OCI-LY1 (cell line): ENCODE measurements around the gene CTIF.

Source experiments
- H2AFZ ChIP-seq: fragments of 200-600 bp; sonication (generic), shearing (Covaris generic); 2 replicates; pipeline ENCODE4 v1.6.0; 2014; ENCODE audit warnings: antibody characterized with exemption, mild to moderate bottlenecking, low read length
- H3F3A ChIP-seq: fragments of 200-600 bp; sonication (generic), shearing (Covaris generic); 2 replicates; pipeline ENCODE4 v1.6.0; 2014; ENCODE audit warnings: mild to moderate bottlenecking, antibody characterized with exemption, low read length, moderate library complexity; ENCODE audit not compliant: insufficient read depth
- H3K27ac ChIP-seq: fragments of 200-600 bp; sonication (generic); 2 replicates; pipeline ENCODE4 v1.5.1; 2014; ENCODE audit warnings: low read length, mixed run types, mild to moderate bottlenecking, low read depth; ENCODE audit not compliant: poor library complexity, severe bottlenecking
- H3K27me3 ChIP-seq: fragments of 200-600 bp; sonication (generic); 2 replicates; pipeline ENCODE4 v1.6.0; 2014; ENCODE audit warnings: antibody characterized with exemption, mild to moderate bottlenecking, low read length, moderate library complexity; ENCODE audit not compliant: insufficient read depth
- H3K36me3 ChIP-seq: fragments of 200-600 bp; sonication (generic); 2 replicates; pipeline ENCODE4 v1.6.1; 2014; ENCODE audit warnings: mild to moderate bottlenecking, antibody characterized with exemption, low read length, moderate library complexity, mixed read lengths; ENCODE audit not compliant: insufficient read depth
- H3K4me1 ChIP-seq: fragments of 200-600 bp; sonication (generic); 2 replicates; pipeline ENCODE4 v1.5.1; 2014; ENCODE audit warnings: mild to moderate bottlenecking, low read length, moderate library complexity; ENCODE audit not compliant: insufficient read depth, severe bottlenecking
- H3K4me2 ChIP-seq: fragments of 200-600 bp; sonication (generic), shearing (Covaris generic); 2 replicates; pipeline ENCODE4 v1.6.1; 2014; ENCODE audit warnings: low read length
- H3K4me3 ChIP-seq: fragments of 200-600 bp; sonication (generic); 2 replicates; pipeline ENCODE4 v1.5.1; 2014; ENCODE audit warnings: low read length, low read depth, mild to moderate bottlenecking, mixed read lengths; ENCODE audit not compliant: poor library complexity, severe bottlenecking
- H3K79me2 ChIP-seq: fragments of 200-600 bp; shearing (Covaris generic); 2 replicates; pipeline ENCODE4 v1.6.1; 2016; ENCODE audit warnings: mixed run types, low read length, mixed read lengths; ENCODE audit not compliant: insufficient read depth
- H3K9ac ChIP-seq: fragments of 200-600 bp; sonication (generic), shearing (Covaris generic); 2 replicates; pipeline ENCODE4 v1.6.1; 2014; ENCODE audit warnings: mild to moderate bottlenecking, low read length, mixed read lengths
- H3K9me2 ChIP-seq: fragments of 200-600 bp; sonication (generic), shearing (Covaris generic); 2 replicates; pipeline ENCODE4 v1.6.1; 2014; ENCODE audit warnings: low read depth, mild to moderate bottlenecking, low read length, mixed read lengths
- H3K9me3 ChIP-seq: fragments of 200-600 bp; shearing (Covaris generic); 2 replicates; pipeline ENCODE4 v1.6.1; 2014; ENCODE audit warnings: low read length, mixed read lengths
- H4K20me1 ChIP-seq: fragments of 200-600 bp; sonication (generic), shearing (Covaris generic); 2 replicates; pipeline ENCODE4 v1.6.0; 2016; ENCODE audit warnings: mild to moderate bottlenecking, low read length; ENCODE audit not compliant: insufficient read depth
- EZH2 ChIP-seq: fragments of 200-600 bp; sonication (generic), shearing (Covaris generic); IDR thresholded peaks from 2 replicates; pipeline ENCODE4 v1.8.0; 2017; ENCODE audit warnings: borderline replicate concordance, mixed run types, mild to moderate bottlenecking, antibody characterized with exemption, low read length, moderate library complexity, mixed read lengths
- TF ChIP-seq, protein P1 (sequence below): fragments of 200-600 bp; sonication (generic), shearing (Covaris generic); IDR thresholded peaks from 2 replicates; pipeline ENCODE4 v1.5.1; 2017; ENCODE audit warnings: mild to moderate bottlenecking, antibody characterized with exemption, low read length, moderate library complexity, mixed read lengths

CTIF gene

GRCh38 chr18:48575301-48575657 lies 36.4 kb downstream of the CTIF start:
- Histone ChIP-seq H2AFZ (no peak overlapping the region), H3K9ac (no peak overlapping the region), H3K9me3 (no peaks in the 10 kb centered on the region), H4K20me1 (no peaks in the 10 kb centered on the region), H3F3A (no peaks in the 10 kb centered on the region), H3K36me3 (no peaks in the 10 kb centered on the region), H3K27ac (no peak overlapping the region), H3K9me2 (no peaks in the 10 kb centered on the region), H3K79me2 (no peaks in the 10 kb centered on the region), H3K4me3 (no peak overlapping the region), H3K4me1 (no peaks in the 10 kb centered on the region), H3K4me2 (no peak overlapping the region), H3K27me3 (peaks cover 3% of the 10 kb centered on the region; the same call in 1 of the 2 replicates)
- TF ChIP-seq EZH2, result no peak
- TF ChIP-seq, protein P1, sequence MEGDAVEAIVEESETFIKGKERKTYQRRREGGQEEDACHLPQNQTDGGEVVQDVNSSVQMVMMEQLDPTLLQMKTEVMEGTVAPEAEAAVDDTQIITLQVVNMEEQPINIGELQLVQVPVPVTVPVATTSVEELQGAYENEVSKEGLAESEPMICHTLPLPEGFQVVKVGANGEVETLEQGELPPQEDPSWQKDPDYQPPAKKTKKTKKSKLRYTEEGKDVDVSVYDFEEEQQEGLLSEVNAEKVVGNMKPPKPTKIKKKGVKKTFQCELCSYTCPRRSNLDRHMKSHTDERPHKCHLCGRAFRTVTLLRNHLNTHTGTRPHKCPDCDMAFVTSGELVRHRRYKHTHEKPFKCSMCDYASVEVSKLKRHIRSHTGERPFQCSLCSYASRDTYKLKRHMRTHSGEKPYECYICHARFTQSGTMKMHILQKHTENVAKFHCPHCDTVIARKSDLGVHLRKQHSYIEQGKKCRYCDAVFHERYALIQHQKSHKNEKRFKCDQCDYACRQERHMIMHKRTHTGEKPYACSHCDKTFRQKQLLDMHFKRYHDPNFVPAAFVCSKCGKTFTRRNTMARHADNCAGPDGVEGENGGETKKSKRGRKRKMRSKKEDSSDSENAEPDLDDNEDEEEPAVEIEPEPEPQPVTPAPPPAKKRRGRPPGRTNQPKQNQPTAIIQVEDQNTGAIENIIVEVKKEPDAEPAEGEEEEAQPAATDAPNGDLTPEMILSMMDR, result no peak

GRCh38 chr18:48575658-48576456 lies 37.0 kb downstream of the CTIF start:
- no peaks in the 10 kb centered on the region for H4K20me1 ChIP-seq
- no peaks in the 10 kb centered on the region for H3F3A ChIP-seq
- peaks cover 3% of the 10 kb centered on the region; the same call in 1 of the 2 replicates for H3K27me3 ChIP-seq
- H3K9ac ChIP-seq, result no peak overlapping the region
- no peak overlapping the region for H3K27ac ChIP-seq
- H3K36me3 ChIP-seq, result no peaks in the 10 kb centered on the region
- H3K9me2 ChIP-seq, result no peaks in the 10 kb centered on the region
- no peaks in the 10 kb centered on the region for H3K79me2 ChIP-seq
- H3K4me3 ChIP-seq, result no peak overlapping the region
- H3K9me3 ChIP-seq, result no peaks in the 10 kb centered on the region
- no peaks in the 10 kb centered on the region for H3K4me1 ChIP-seq
- no peak overlapping the region for H2AFZ ChIP-seq
- H3K4me2 ChIP-seq, result no peak overlapping the region
- TF ChIP-seq EZH2, result no peak

DNA sequence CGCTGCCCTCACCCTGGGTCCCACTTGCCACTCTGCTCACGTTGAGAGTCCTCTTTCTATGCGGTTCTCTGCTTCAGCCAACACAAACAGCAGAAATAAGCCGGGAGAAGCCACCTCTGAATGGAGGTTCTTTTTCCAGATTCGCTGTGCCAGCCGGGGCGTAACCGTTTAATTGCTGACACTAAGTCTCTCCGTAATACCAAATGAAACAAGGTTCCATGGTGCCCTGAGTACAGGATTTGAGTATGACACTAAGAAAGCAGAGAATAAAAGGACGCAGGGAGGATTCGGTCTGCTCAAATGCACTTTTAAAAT lies 37.6 kb downstream of the CTIF start:
- Histone ChIP-seq H3K9ac (no peak overlapping the region), H3K9me2 (no peaks in the 10 kb centered on the region), H3K79me2 (no peaks in the 10 kb centered on the region), H3F3A (no peaks in the 10 kb centered on the region), H4K20me1 (no peaks in the 10 kb centered on the region), H3K27ac (no peak overlapping the region), H3K4me3 (no peak overlapping the region), H3K4me2 (no peak overlapping the region), H3K27me3 (peaks cover 3% of the 10 kb centered on the region; the same call in 1 of the 2 replicates), H3K9me3 (no peaks in the 10 kb centered on the region), H3K4me1 (no peaks in the 10 kb centered on the region), H2AFZ (no peak overlapping the region), H3K36me3 (no peaks in the 10 kb centered on the region)
- TF ChIP-seq, protein P1, result no peak
- no peak for TF ChIP-seq EZH2
